ENCODE data around the gene LRRC10B.

The LRRC10B gene

GRCh38 chr11:61485080-61485479, 23.5 kb upstream of the LRRC10B start:
- no peak for DNase-seq
- in situ Hi-C loops (cut with MboI; ENCODE audit: low pct_unique_long_range_greater_than_20kb, low sequenced_read_pairs), result no loop called here

DNA sequence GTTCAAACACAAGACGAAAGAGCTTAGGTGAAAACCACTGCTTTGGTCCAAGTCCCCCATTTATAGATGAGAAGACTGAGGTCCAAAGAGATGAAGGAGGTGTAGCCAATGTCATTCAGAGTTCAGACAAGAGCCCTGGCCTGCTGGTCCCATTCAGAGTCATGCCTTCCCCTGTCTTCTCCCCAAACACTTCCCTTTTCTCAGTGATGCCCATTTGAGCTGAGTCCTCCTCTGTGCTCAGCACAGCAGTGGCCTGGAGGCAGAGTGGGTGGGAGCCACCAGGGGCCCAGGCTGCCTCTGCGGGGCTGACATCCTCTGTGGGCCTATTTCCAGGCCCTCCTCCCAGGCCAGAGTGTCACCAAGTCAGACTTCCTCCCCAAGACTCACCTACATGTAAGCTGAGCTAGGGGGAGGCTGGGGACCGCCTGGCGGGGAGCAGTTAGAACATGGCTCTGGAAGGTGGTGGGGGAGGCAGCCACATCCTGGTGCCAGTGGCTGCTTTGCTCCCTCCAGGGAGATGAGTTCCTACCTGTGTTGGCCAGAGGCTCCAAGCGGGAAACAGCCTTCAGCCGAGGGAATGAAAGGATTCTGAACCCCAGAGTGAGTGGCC, 22.4 kb upstream of the LRRC10B start:
- in situ Hi-C loops (cut with MboI; ENCODE audit: low pct_unique_long_range_greater_than_20kb, low sequenced_read_pairs), result no loop called here
- peak; percentile 25 for DNase-seq

DNA sequence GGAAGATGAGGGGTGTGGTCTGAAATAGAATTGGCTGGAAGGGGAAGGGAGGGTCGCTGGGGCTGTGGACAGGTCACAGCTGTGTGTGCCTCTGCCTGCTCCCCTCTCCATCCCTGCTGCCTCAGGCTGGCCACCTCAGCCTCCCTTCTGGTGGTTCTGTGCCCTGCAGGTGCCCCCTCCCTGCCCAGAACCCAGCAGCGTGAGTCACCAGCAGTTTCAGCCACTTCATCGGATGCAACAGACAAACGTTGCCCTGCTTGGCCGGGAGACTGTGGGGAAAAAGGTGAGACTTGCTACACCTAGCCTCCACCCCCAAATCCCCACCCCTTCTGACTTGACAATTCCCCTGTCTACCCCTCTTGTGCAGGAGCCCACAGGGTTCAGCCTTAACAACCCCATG, 21.8 kb upstream of the LRRC10B start:
- no peak for DNase-seq
- in situ Hi-C loops (cut with MboI; ENCODE audit: low pct_unique_long_range_greater_than_20kb, low sequenced_read_pairs), result no loop called here

GRCh38 chr11:61487342-61488025, 21.1 kb upstream of the LRRC10B start:
- in situ Hi-C loops (cut with MboI; ENCODE audit: low pct_unique_long_range_greater_than_20kb, low sequenced_read_pairs), result no loop called here
- DNase-seq, result no peak

GRCh38 chr11:61488651-61489291, 19.8 kb upstream of the LRRC10B start:
- in situ Hi-C loops (cut with MboI; ENCODE audit: low pct_unique_long_range_greater_than_20kb, low sequenced_read_pairs), result no loop called here
- DNase-seq, result no peak

DNA sequence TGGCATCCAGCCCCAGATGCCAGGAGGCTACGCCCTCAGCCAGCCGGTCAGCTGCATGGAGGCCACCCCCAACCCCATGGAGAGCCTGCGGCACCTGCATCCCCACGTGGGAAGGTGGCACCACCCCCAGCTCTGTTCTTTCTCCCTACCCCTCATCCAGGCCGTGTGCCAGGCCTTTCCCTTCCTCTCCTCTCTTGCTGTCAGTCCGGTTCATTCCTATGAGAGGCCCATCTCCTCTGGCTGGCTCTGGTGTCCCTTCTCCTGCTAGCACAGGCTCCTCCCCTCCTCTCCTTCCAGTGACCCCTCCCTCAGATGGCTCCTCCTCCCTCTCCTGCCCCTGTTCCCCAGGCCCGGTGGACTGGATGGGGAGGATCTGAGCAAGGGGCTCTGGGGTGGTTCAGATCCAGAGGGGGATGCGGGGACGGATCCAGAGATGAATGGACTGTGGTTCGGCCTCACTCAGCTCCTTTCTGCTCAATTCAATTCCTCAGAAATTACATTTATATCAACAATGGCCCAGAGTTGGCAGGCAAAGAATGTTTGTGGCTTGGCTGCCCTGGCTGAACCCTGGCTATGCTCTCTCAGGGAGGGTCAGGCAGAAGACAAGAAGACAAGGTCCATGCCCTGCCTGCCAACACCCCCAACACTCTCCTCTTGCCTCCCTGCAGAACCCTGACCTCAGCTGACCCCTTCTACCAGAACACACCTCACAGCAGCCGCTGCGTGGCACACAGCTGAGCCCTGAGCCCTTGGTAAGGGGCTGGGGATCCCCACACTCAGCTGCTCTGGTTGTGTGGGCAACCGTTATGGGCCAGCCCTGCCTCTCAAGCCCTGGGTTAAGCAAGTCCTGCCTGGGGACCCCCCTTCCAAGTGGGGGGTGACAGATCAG, 18.5 kb upstream of the LRRC10B start:
- no peak for DNase-seq
- in situ Hi-C loops (cut with MboI; ENCODE audit: low pct_unique_long_range_greater_than_20kb, low sequenced_read_pairs), result no loop called here

DNA sequence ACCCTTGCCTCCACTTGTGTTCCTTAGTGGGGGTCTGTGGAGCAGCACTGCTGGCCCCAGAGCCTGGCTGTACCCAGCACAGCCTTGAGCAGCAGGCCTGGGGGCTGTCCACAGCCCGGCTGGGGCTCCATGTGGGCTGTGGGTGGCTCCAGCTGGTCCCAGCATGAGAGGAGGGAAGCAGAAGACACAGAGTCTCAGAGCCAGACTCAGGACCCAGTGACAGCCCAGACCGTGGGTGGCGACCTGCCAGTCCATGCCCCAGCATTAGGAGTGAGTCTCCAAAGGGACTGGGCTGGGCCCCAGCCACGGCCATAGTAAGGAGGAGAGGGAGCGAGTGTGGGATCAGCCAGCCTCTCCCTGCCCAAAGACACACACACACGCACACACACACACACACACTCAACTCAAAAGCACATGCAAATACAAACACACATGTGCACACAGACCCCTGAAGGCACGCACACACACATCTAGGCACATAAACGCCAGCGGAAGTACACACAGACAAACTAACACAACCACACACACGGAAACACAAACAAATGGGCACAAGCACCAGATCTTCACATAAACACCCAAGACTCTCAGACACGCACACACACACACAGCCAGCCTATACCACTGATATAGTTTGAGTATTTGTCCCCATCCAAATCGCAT, 16.7 kb upstream of the LRRC10B start:
- in situ Hi-C loops (cut with MboI; ENCODE audit: low pct_unique_long_range_greater_than_20kb, low sequenced_read_pairs), result no loop called here

DNA sequence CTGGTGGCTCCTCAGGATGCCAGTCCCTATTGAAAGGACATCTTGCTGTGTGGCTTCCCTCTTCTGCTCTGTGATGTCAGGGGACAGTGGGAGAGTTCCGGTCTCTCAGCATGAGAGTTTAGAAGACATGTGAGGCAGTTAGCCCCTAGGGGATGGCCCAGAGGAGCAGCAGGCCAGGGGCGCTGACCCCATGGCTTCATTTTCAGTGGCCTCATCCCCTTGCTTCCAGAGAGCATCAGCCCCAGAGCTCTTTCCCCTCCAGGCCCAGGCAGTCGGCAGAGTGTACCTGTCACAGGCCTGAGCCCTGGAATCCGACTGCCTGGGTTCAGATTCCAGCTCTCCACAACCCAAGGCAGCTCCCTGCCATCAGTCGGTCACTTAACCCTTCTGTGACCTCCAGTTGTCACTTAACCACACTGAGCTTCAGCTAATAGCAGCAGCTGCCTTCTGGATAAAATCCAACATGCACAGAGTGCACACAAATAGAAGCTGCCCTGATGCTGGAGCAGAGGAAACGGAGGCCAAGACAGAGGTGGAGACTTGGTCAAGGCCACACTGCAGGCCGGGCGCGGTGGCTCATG, 14.1 kb upstream of the LRRC10B start:
- in situ Hi-C loops (cut with MboI; ENCODE audit: low pct_unique_long_range_greater_than_20kb, low sequenced_read_pairs), result no loop called here

More for the DNA sequence above, 16.7 kb upstream of the LRRC10B start:
- no peak for DNase-seq

GRCh38 chr11:61495801-61496601, 12.5 kb upstream of the LRRC10B start:
- no peak for DNase-seq
- in situ Hi-C loops (cut with MboI; ENCODE audit: low pct_unique_long_range_greater_than_20kb, low sequenced_read_pairs), result no loop called here

More for the DNA sequence above, 14.1 kb upstream of the LRRC10B start:
- no peak for DNase-seq

- DNase-seq, result no peak
- in situ Hi-C loops (cut with MboI; ENCODE audit: low pct_unique_long_range_greater_than_20kb, low sequenced_read_pairs), result no loop called here
Measured at GRCh38 chr11:61496602-61497400, 11.7 kb upstream of the LRRC10B start.

DNA sequence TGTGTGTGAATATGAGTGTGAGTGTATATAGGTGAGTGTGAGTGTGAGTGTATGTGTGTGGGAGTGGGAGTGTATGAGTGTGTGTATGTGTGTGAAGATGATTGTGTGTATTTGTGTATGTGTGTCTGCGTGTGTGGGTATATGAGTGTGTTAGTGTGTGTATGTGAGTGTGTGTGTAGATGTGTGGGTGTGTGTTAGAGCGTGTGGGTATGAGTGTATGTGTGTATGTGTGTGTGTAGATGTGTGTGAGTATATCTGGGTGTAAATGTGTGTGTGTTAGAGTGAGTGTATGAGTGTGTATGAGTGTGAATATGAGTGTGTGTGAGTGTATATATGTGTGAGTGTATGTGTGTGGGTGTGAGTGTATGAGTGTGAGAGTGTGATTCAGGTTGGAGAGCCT, 11.1 kb upstream of the LRRC10B start:
- in situ Hi-C loops (cut with MboI; ENCODE audit: low pct_unique_long_range_greater_than_20kb, low sequenced_read_pairs), result no loop called here
- DNase-seq, result no peak

DNA sequence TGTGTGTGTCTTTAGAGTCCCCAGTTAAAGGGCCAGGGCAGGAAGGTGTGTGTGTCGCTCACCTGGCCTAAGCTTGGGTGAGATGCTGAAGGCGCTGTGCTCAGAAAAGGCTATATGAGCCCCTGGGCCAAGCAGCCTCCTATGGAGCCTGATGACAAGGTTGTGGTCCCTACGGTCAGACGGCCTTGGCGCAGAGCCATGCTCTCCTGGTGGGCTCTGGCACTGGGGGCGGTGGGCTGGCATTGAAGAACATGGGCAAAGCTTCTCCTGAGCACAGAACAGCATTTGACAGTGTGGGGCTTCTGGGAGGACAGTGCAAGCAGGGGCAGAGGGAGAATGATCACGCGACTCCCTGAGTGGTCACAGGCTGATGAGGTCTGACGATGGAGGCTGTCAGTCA, 10.7 kb upstream of the LRRC10B start:
- no peak for DNase-seq
- in situ Hi-C loops (cut with MboI; ENCODE audit: low pct_unique_long_range_greater_than_20kb, low sequenced_read_pairs), result no loop called here

- in situ Hi-C loops (cut with MboI; ENCODE audit: low pct_unique_long_range_greater_than_20kb, low sequenced_read_pairs), result no loop called here
- no peak for DNase-seq
Measured at GRCh38 chr11:61498767-61499341, 9.7 kb upstream of the LRRC10B start.

DNA sequence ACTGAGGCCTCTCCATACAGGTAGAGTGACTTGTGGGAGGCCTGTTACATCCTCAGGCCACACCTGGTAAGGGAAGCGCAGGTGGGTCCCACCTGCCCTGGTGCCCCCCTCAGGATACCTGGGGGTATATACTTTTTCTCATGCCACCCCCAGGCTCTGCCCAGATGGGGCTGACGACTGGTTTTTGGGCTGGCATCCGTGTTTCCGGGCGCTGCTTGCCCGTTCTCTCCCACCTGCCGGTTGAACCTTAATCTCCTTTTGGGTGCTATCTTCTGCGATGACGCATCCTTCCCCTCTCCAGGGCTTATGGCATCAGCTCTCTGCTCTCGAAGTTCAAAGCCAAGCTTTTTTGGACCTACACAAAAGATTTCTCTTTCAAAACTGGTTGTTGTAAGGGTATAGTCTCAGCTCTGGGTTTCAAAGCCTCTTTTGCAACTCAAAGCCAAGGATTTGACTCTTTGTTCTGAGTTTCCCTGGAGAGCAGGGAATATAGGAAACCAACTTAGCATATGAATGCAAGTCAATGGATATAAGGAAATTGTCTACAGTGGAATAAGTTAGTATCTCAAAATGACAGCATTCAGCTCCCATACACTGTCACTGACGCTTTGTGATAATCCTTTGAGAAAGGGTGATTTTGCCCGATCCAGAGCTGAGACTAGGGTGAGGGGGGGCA, 8.6 kb upstream of the LRRC10B start:
- DNase-seq, result no peak

DNA sequence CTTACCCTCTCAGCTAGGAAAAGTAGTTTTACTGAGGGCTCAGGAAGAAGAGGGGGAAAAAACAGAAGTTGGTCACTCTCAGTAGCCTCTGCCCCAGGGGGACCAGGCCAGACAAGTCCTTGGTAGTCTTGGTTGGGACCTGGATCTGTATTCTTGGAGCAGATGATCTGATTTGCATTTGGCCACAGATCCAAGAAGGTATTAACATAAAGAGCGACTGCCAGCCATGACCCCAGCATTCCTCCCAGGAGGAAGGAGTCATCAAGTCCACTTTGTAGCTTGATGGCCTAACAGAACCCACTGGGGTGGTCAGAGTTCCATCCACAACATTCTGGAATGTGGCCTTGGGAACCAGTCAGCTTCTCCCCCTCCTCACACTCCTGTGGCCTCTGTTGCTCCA, 6.0 kb upstream of the LRRC10B start:
- in situ Hi-C loops (cut with MboI; ENCODE audit: low pct_unique_long_range_greater_than_20kb, low sequenced_read_pairs), result no loop called here
- no peak for DNase-seq

More for the DNA sequence above, 8.6 kb upstream of the LRRC10B start:
- in situ Hi-C loops (cut with MboI; ENCODE audit: low pct_unique_long_range_greater_than_20kb, low sequenced_read_pairs), result no loop called here

- in situ Hi-C loops (cut with MboI; ENCODE audit: low pct_unique_long_range_greater_than_20kb, low sequenced_read_pairs), result no loop called here
- peak; percentile 28 for DNase-seq
Measured at GRCh38 chr11:61503135-61503770, 5.3 kb upstream of the LRRC10B start.

Data from KBM-7 (cell line).